Measurements from ENCODE around the gene FBXO10. TPM values are rescaled to one million over a fixed set of nuclear protein-coding genes. Genes with fewer than 3 reads are reported as not detected.

The FBXO10 gene
- total RNA-seq, 1 donor from 2014 or later = 18.3 TPM

GRCh38 chr9:37509536-37509935, 66.6 kb downstream of the FBXO10 start:
- no peaks in the 10 kb centered on the region for H3K9me3 ChIP-seq (ENCODE audit: control insufficient read depth in 3 of 3, low read length in 3 of 3)
- no peaks in the 10 kb centered on the region for H3K4me1 ChIP-seq (ENCODE audit: control insufficient read depth in 3 of 3, insufficient read depth in 3 of 3, low read length in 3 of 3)
- H3K4me3 ChIP-seq (ENCODE audit: low read length in 3 of 3) = no peak overlapping the region
- no peak overlapping the region for H3K9ac ChIP-seq (ENCODE audit: low read depth in 1 of 3, low read length in 3 of 3)
- no peaks in the 10 kb centered on the region for H3K27me3 ChIP-seq (ENCODE audit: control insufficient read depth in 3 of 3, insufficient read depth in 3 of 3, low read length in 3 of 3)
- no peak overlapping the region for H3K27ac ChIP-seq (ENCODE audit: low read depth, low read length)
- H3K36me3 ChIP-seq (ENCODE audit: control insufficient read depth in 3 of 3, insufficient read depth in 3 of 3, low read length in 3 of 3) = peaks cover 36 to 46% (median 37%) of the 10 kb centered on the region in 3 donors

DNA sequence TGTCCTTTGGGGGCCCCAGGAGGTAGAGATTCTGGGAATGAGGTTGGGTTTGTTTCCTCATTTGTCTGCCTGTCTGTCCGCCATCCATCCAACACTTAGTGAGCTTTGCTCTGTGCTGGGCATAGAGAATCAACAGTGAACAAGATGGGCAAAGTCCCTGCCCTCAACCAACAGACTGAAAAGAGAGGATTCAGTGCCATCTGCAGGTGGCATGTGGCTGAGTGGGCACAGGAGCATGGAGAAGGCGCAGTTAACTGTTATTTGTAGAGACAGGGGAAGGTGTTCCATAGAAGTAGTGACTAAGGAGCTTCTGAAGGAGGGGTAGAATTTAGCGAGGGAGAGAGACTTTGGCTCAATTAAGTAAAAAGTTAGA, 67.4 kb downstream of the FBXO10 start:
- Histone ChIP-seq H3K36me3 (ENCODE audit: control insufficient read depth in 3 of 3, insufficient read depth in 3 of 3, low read length in 3 of 3) (peaks cover 36 to 46% (median 37%) of the 10 kb centered on the region in 3 donors), H3K9ac (ENCODE audit: low read depth in 1 of 3, low read length in 3 of 3) (no peak overlapping the region)

DNA sequence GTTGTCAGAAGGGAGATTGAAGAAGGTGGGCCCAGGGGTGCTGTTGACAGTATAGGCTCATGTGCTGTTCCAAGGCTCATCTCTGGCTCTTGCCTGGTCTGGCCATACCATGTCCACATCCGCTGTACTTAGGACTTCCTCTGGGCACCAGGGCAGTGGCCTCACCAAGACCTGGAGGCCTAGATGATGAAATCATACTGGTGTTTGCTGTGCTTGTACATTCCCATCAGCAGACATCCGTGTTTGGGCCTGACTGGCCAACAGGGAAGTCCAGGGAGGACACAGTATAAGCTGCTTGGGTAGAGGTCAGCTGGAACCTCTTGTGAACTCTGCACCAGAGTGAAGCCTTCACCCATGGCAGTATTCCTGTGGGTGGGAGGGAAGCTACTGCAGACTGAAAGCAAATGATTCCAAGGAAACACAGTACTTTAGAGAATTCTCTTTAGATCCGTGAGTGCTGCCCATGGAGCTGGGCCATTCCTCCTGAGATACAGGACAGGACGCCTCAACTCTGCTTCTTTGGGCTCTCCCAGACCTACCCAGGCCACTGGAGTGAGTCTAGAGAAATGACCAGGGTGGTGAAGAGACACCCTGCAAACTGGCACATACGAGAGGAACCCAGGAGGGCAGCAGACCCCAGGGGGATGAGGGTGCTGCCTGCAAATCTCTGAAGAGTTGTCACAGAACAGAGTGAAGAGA, 67.9 kb downstream of the FBXO10 start:
- Histone ChIP-seq H3K9ac (ENCODE audit: low read depth in 1 of 3, low read length in 3 of 3) (no peak overlapping the region), H3K9me3 (ENCODE audit: control insufficient read depth in 3 of 3, low read length in 3 of 3) (no peaks in the 10 kb centered on the region), H3K4me3 (ENCODE audit: low read length in 3 of 3) (no peak overlapping the region), H3K4me1 (ENCODE audit: control insufficient read depth in 3 of 3, insufficient read depth in 3 of 3, low read length in 3 of 3) (no peaks in the 10 kb centered on the region), H3K36me3 (ENCODE audit: control insufficient read depth in 3 of 3, insufficient read depth in 3 of 3, low read length in 3 of 3) (peaks cover 41 to 51% (median 43%) of the 10 kb centered on the region in 3 donors), H3K27me3 (ENCODE audit: control insufficient read depth in 3 of 3, insufficient read depth in 3 of 3, low read length in 3 of 3) (no peaks in the 10 kb centered on the region), H3K27ac (ENCODE audit: low read depth, low read length) (no peak overlapping the region)

More for the DNA sequence above, 67.4 kb downstream of the FBXO10 start:
- Histone ChIP-seq H3K4me1 (ENCODE audit: control insufficient read depth in 3 of 3, insufficient read depth in 3 of 3, low read length in 3 of 3) (no peaks in the 10 kb centered on the region), H3K27me3 (ENCODE audit: control insufficient read depth in 3 of 3, insufficient read depth in 3 of 3, low read length in 3 of 3) (no peaks in the 10 kb centered on the region), H3K4me3 (ENCODE audit: low read length in 3 of 3) (no peak overlapping the region), H3K27ac (ENCODE audit: low read depth, low read length) (no peak overlapping the region), H3K9me3 (ENCODE audit: control insufficient read depth in 3 of 3, low read length in 3 of 3) (no peaks in the 10 kb centered on the region)

DNA sequence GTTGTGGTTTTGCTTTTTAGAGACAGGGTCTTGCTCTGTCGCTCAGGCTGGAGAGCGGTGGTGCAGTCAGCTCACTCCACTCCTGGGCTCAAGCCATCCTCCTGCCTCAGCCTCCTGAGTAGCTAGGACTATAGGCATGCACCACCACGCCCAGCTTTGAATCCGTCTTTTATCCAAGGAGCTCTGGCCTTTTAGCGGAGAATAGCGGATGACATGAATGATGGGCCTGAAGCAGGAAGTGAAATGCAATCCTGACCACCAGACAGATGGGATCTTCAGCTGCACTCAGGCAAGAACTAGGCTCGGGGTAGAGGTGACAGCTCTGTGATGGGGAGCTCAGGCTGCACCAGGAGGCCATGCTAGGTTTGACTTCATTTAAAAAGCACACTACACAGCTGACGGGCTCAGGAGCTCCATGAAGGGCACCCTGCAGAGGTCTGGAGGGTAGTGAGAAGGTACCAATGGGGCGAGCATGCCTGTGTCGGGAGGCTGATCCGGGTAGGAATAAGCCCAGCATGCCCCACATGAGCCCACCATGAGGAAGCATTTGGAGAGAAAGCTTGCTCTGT, 68.5 kb downstream of the FBXO10 start:
- no peak overlapping the region for H3K9ac ChIP-seq (ENCODE audit: low read depth in 1 of 3, low read length in 3 of 3)
- no peaks in the 10 kb centered on the region for H3K9me3 ChIP-seq (ENCODE audit: control insufficient read depth in 3 of 3, low read length in 3 of 3)
- no peaks in the 10 kb centered on the region for H3K27me3 ChIP-seq (ENCODE audit: control insufficient read depth in 3 of 3, insufficient read depth in 3 of 3, low read length in 3 of 3)
- no peak overlapping the region for H3K27ac ChIP-seq (ENCODE audit: low read depth, low read length)
- no peak overlapping the region for H3K4me3 ChIP-seq (ENCODE audit: low read length in 3 of 3)
- no peaks in the 10 kb centered on the region for H3K4me1 ChIP-seq (ENCODE audit: control insufficient read depth in 3 of 3, insufficient read depth in 3 of 3, low read length in 3 of 3)
- H3K36me3 ChIP-seq (ENCODE audit: control insufficient read depth in 3 of 3, insufficient read depth in 3 of 3, low read length in 3 of 3) = peaks cover 44 to 56% (median 46%) of the 10 kb centered on the region in 3 donors

- Histone ChIP-seq H3K36me3 (ENCODE audit: control insufficient read depth in 3 of 3, insufficient read depth in 3 of 3, low read length in 3 of 3) (peaks cover 48 to 62% (median 52%) of the 10 kb centered on the region in 3 donors), H3K27ac (ENCODE audit: low read depth, low read length) (no peak overlapping the region), H3K4me3 (ENCODE audit: low read length in 3 of 3) (no peak overlapping the region), H3K27me3 (ENCODE audit: control insufficient read depth in 3 of 3, insufficient read depth in 3 of 3, low read length in 3 of 3) (no peaks in the 10 kb centered on the region), H3K4me1 (ENCODE audit: control insufficient read depth in 3 of 3, insufficient read depth in 3 of 3, low read length in 3 of 3) (no peaks in the 10 kb centered on the region), H3K9ac (ENCODE audit: low read depth in 1 of 3, low read length in 3 of 3) (no peak overlapping the region), H3K9me3 (ENCODE audit: control insufficient read depth in 3 of 3, low read length in 3 of 3) (no peaks in the 10 kb centered on the region)
Measured at GRCh38 chr9:37504605-37505004, 71.6 kb downstream of the FBXO10 start.

DNA sequence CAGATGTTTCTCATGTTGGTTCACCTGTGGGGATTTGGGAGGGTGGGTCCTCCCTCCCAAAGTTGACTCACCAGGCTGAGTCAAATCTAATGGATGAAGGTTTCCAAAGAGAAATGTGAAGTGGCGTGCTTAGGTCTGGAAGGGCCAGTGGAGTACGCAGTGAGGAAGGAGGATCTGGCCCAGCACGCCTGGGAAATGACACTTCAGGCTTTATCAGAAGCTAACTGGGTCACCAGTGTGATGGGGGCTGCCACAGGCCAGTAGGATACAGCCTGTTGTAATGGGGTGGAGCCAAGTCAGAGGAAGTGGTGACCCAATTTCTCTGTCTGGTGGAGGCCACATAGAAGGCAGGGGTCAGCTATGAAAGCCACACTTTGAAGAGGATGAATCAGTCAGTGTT, 72.4 kb downstream of the FBXO10 start:
- no peak overlapping the region for H3K4me3 ChIP-seq (ENCODE audit: low read length in 3 of 3)
- no peaks in the 10 kb centered on the region for H3K27me3 ChIP-seq (ENCODE audit: control insufficient read depth in 3 of 3, insufficient read depth in 3 of 3, low read length in 3 of 3)
- H3K4me1 ChIP-seq (ENCODE audit: control insufficient read depth in 3 of 3, insufficient read depth in 3 of 3, low read length in 3 of 3) = no peaks in the 10 kb centered on the region
- H3K27ac ChIP-seq (ENCODE audit: low read depth, low read length) = no peak overlapping the region
- peaks cover 51 to 61% (median 57%) of the 10 kb centered on the region in 3 donors for H3K36me3 ChIP-seq (ENCODE audit: control insufficient read depth in 3 of 3, insufficient read depth in 3 of 3, low read length in 3 of 3)
- H3K9me3 ChIP-seq (ENCODE audit: control insufficient read depth in 3 of 3, low read length in 3 of 3) = no peaks in the 10 kb centered on the region
- H3K9ac ChIP-seq (ENCODE audit: low read depth in 1 of 3, low read length in 3 of 3) = no peak overlapping the region

DNA sequence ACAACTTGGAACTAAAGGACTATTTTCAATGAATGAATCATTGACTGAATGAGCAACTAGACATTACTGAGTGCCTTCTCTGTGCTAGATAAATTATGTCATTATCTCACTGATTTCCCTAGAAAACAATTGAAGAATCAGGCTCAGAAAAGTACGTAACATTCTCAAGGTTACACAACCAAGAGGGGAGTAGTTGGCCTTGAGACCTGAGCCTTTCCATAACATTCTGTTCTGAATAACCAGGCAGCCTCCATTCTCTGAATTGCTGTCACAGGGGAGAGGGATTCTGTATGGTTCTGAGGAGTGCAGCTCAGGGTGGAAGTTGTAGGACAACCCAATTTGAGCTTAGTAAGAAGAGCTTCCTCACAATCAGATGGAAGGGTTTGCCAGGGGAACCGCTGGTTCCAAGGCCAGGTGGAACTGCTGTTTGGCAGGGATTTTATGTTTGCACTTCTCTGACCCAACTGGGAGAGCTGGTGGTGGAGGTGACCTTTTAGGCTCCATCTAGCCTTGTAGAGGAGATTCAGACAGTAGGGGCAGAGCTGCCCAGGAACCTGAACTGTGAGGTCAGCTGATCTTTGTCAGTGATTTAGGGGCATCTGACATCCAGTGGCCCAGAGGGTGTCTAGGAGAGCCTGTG, 74.1 kb downstream of the FBXO10 start:
- Histone ChIP-seq H3K36me3 (ENCODE audit: control insufficient read depth in 3 of 3, insufficient read depth in 3 of 3, low read length in 3 of 3) (peaks cover 49 to 63% (median 57%) of the 10 kb centered on the region in 3 donors), H3K4me1 (ENCODE audit: control insufficient read depth in 3 of 3, insufficient read depth in 3 of 3, low read length in 3 of 3) (no peaks in the 10 kb centered on the region), H3K9me3 (ENCODE audit: control insufficient read depth in 3 of 3, low read length in 3 of 3) (no peaks in the 10 kb centered on the region), H3K27ac (ENCODE audit: low read depth, low read length) (no peak overlapping the region), H3K9ac (ENCODE audit: low read depth in 1 of 3, low read length in 3 of 3) (no peak overlapping the region), H3K4me3 (ENCODE audit: low read length in 3 of 3) (no peak overlapping the region), H3K27me3 (ENCODE audit: control insufficient read depth in 3 of 3, insufficient read depth in 3 of 3, low read length in 3 of 3) (no peaks in the 10 kb centered on the region)

- peaks cover 51 to 67% (median 65%) of the 10 kb centered on the region in 3 donors for H3K36me3 ChIP-seq (ENCODE audit: control insufficient read depth in 3 of 3, insufficient read depth in 3 of 3, low read length in 3 of 3)
- peaks cover 5 to 10% (median 6%) of the 10 kb centered on the region in 3 donors for H3K4me1 ChIP-seq (ENCODE audit: control insufficient read depth in 3 of 3, insufficient read depth in 3 of 3, low read length in 3 of 3)
- H3K9me3 ChIP-seq (ENCODE audit: control insufficient read depth in 3 of 3, low read length in 3 of 3) = no peaks in the 10 kb centered on the region
- H3K4me3 ChIP-seq (ENCODE audit: low read length in 3 of 3) = no peak overlapping the region
- no peak overlapping the region for H3K27ac ChIP-seq (ENCODE audit: low read depth, low read length)
- H3K9ac ChIP-seq (ENCODE audit: low read depth in 1 of 3, low read length in 3 of 3) = no peak overlapping the region
- H3K27me3 ChIP-seq (ENCODE audit: control insufficient read depth in 3 of 3, insufficient read depth in 3 of 3, low read length in 3 of 3) = no peaks in the 10 kb centered on the region
Measured at GRCh38 chr9:37499297-37499696, 76.9 kb downstream of the FBXO10 start.

DNA sequence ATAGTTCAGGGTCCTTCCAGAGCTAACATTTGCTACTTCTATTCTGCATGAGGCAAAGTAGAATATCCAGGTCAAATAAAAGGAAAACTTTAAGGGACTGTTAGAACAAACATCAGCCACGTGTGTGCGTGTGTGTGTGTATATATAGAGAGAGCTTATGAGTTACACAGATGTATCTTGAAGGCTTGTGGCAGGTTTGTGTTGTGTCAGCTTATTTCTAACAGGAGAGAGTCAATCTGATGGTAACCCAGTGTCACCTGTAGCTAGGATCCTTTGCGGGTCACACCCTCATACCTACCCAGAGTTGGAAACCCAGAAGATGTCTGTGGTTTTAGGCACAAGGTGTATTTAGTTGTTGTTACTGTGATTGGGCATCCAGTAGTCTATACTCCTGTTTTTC, 77.7 kb downstream of the FBXO10 start:
- H3K27ac ChIP-seq (ENCODE audit: low read depth, low read length) = no peak overlapping the region
- H3K36me3 ChIP-seq (ENCODE audit: control insufficient read depth in 3 of 3, insufficient read depth in 3 of 3, low read length in 3 of 3) = peaks cover 54 to 68% (median 67%) of the 10 kb centered on the region in 3 donors
- peaks cover 5 to 10% (median 6%) of the 10 kb centered on the region in 3 donors for H3K4me1 ChIP-seq (ENCODE audit: control insufficient read depth in 3 of 3, insufficient read depth in 3 of 3, low read length in 3 of 3)
- H3K9ac ChIP-seq (ENCODE audit: low read depth in 1 of 3, low read length in 3 of 3) = no peak overlapping the region
- no peak overlapping the region for H3K4me3 ChIP-seq (ENCODE audit: low read length in 3 of 3)
- no peaks in the 10 kb centered on the region for H3K27me3 ChIP-seq (ENCODE audit: control insufficient read depth in 3 of 3, insufficient read depth in 3 of 3, low read length in 3 of 3)
- no peaks in the 10 kb centered on the region for H3K9me3 ChIP-seq (ENCODE audit: control insufficient read depth in 3 of 3, low read length in 3 of 3)

DNA sequence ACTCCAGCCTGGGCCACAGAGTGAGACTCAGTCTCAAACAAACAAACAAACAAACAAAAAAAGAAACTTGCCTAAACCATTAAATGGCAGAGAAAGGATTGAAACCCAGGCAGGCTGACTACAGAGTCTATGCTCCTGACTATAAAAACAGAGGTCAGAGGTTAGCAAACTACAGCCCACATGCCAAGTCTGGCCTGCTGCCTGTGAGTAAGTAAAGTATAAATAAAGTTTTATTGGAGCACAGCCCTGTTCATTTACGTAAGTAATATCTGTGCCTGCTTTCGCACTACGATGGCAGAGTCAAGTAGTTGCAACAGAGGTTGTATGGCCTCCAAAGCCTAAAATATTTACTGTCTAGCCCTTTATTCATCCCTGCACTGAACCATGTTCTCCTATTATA, 78.9 kb downstream of the FBXO10 start:
- H3K4me1 ChIP-seq (ENCODE audit: control insufficient read depth in 3 of 3, insufficient read depth in 3 of 3, low read length in 3 of 3) = peaks cover 5 to 10% (median 6%) of the 10 kb centered on the region in 3 donors
- H3K4me3 ChIP-seq (ENCODE audit: low read length in 3 of 3) = no peak overlapping the region
- no peaks in the 10 kb centered on the region for H3K9me3 ChIP-seq (ENCODE audit: control insufficient read depth in 3 of 3, low read length in 3 of 3)
- H3K36me3 ChIP-seq (ENCODE audit: control insufficient read depth in 3 of 3, insufficient read depth in 3 of 3, low read length in 3 of 3) = peaks cover 54 to 68% (median 67%) of the 10 kb centered on the region in 3 donors
- H3K27ac ChIP-seq (ENCODE audit: low read depth, low read length) = no peak overlapping the region
- H3K9ac ChIP-seq (ENCODE audit: low read depth in 1 of 3, low read length in 3 of 3) = no peak overlapping the region
- H3K27me3 ChIP-seq (ENCODE audit: control insufficient read depth in 3 of 3, insufficient read depth in 3 of 3, low read length in 3 of 3) = no peaks in the 10 kb centered on the region
